Astrocyte (in vitro differentiated cells and primary cell): Measurements from ENCODE around the gene LRRC45.

Experiments
- CTCF ChIP-seq: IDR thresholded peaks from 2 replicates; pipeline ENCODE4 v1.5.1; 2011; ENCODE audit warnings: low read depth, mild to moderate bottlenecking, inconsistent platforms, low read length, moderate library complexity; ENCODE audit not compliant: insufficient read depth
- EZH2 ChIP-seq: IDR thresholded peaks from 2 replicates; pipeline ENCODE4 v1.6.1; 2012; ENCODE audit warnings: mild to moderate bottlenecking, low read length, inconsistent platforms; ENCODE audit not compliant: insufficient read depth

- TF ChIP-seq CTCF (no peak), EZH2 (no peak)
Measured at GRCh38 chr17:81995463-81996231, 27.5 kb upstream of the LRRC45 start.
